ENCODE data around the gene PAQR9.

The PAQR9 gene

GRCh38 chr3:142982038-142982773 lies 18.7 kb upstream of the PAQR9 start:
- no peak for FAIRE-seq

- FAIRE-seq: no peak
These were observed 17.6 kb upstream of the PAQR9 start for GRCh38 chr3:142981108-142981507.

- FAIRE-seq: no peak
These were observed 13.9 kb upstream of the PAQR9 start for GRCh38 chr3:142977399-142977728.

DNA sequence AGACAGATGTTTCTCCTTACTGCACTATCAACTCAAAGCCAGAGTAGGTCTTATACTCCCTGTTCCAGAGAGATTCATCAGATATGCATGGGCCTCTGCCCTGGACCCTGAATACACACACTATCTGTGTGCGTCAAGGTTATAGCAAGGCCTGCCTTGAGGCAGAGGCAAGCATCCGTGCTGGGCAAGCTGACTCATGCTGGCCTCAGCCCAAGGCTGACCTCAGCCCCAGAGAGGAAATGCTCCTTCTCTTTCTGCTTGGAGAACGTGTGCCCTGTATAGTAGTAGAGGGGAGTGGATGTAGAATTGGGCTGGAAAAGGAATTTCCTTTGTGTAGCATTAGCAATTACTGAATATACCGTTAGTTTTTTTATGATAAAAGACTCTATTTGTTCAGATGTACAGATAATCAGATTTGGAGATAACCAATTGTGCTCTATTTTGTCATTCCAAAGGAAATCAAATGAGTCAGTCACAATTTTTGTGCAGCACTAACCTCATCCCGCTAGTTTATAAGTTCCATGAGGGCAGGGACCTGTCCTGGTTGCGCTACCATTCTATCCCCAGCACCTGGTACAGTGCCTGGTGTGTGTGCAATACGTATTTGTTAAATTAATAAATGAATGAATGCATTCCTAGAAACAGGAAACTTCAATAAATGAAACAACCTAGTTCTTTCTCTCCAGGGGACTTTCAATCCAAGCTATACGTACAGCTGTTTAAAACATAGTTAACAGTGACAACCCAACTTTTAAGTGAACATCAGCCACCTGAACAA lies 13.3 kb upstream of the PAQR9 start:
- no peak for FAIRE-seq

DNA sequence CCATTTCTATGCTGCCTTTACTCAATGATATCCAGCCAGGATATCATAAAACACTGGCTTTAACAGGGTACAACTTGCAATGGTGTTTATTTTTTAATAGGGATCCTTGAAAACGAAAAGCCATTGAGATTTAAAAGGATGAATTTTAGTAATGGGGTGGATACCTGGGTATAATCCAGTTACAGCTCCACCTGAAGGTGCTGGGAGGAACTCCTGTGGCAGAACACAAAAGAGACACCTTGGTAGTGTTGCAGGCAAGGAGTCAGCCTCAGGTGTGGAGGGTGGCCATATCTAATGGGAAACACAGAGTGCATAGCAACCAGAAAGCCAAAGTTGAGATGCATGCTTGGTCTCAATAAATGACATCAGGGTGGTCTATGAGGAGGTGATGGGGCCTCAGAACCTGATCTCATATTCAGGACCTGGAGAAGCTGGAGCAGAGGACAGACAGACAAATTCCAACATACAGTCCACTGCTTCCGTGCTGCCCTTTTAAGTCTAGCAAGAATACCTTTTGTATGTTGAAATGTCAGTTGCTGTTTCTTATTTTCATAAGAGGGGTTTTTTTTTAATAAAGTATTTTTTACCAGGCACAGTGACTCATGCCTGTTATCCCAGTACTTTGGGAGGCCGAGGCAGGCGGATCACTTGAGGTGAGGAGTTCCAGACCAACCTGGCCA lies 12.0 kb upstream of the PAQR9 start:
- no peak for FAIRE-seq

DNA sequence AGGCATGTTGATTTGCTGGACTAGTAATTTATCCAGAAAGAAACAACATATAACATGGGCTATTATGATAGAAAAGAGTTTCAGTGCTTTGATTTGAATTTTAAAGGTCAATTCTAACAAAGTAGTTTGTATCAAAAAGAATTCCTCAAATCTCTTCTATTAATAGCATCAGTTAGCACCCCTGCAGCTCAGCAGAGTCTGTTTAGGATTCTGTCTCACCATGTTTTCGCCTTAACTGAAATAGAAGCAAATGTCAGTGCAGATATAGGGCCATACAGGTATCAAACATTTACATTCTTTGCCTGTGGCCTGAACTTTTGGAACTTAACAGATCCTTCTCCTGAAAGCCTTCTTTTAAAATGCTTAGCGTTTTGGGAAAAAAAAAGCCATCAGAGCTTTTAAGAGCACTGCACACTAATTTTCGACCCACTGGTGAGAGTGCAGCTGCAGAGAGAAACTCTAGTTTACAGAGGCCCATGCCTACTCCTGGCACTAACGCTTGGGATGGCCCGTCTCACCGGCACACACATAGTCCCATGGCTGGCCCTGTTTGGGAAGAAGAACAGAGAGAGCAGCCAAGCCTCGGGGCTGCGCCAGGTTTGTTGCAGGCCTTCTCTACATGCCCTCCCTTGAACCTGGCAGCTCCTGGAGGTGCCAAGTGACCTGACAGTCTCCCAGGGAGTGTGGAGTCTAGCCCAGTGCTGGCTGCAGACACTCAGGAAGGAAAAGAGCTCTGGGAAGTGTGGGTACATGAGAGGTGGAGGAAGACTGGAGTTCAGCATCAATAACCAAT lies 9.9 kb upstream of the PAQR9 start:
- no peak for FAIRE-seq

DNA sequence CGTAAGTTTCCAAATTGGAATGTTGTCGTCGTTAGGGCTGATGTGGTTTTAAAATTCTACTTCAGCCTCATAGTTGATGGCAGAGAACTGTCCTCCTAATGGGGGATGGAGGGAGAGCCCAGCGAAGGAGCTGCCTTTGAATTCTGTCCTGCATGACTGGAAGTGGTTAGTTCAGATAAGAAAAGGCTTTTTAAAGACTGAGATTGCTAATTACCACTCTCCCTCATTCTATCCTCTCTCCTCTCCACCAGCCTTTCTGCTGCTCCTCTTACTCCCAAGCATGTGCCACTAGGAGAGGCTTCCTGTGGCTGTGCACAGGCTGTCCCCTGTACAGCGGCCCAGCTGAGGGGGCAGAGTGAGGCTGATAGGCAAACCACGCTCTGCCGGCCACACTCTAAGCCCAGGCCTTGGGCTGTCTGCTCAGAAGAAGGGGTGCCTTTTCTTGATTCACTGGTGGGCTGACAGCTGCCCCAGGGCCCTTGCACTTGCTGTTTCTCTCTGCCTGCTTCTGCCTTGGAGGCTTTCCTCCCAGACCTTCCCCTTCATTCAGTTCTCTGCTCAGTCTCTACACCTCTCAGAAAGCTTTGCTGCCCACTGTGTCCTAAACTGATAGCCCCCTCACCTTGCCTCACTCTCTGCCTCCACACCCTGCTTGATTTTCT lies 8.7 kb upstream of the PAQR9 start:
- no peak for FAIRE-seq

GRCh38 chr3:142971431-142971830 lies 8.0 kb upstream of the PAQR9 start:
- FAIRE-seq: no peak

DNA sequence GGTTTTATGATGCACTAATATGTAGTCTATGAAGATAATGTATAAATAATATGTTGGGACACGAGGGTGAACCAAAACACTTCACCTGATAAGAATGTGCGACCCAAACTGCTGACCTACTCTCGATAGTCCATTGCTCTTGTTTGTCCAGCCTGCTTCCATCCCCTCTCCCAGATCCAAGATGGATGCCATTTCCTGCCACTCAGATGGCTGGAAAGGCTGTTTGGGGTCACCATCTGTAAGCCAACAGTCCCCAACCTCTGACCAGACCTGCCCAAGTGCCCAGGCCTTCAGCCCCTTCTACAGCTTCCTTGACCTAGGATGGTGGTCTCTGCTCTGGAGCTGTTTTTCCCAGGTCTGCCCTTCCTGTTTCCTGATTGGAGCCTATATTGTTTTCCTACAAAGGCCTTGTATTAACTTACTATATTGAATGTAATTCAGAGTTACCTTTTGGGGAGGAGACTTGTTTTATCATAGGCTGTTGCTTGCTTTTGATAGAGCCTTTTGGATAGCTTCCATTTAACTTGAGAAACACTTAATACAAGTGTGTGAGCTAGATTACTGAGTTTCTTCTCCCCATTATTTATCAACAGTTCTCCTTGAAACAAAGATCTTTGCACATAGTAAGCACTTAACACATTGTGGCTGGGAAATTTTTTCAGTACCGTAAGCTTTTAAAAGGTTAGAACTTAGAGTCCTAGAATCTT lies 5.0 kb upstream of the PAQR9 start:
- no peak for FAIRE-seq

DNA sequence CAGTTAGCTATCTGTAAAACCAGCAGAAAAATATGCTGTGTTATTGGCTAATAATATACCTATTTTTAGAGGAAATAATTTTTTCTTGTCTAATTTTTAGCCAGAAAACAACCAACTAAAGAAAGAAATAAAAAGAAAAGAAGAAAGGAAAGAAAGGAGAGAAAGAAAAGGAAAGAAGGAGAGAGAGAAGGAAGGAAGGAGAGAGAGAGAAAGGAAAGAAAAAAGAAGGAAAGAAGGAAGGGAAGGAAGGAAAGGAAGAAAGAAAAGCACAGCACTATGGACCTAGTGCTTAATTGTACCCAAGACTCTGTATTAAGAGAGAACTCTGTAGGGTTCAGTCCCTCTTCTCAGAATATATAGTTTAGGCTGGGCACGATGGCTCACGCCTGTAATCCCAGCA lies 3.3 kb upstream of the PAQR9 start:
- FAIRE-seq: no peak

DNA sequence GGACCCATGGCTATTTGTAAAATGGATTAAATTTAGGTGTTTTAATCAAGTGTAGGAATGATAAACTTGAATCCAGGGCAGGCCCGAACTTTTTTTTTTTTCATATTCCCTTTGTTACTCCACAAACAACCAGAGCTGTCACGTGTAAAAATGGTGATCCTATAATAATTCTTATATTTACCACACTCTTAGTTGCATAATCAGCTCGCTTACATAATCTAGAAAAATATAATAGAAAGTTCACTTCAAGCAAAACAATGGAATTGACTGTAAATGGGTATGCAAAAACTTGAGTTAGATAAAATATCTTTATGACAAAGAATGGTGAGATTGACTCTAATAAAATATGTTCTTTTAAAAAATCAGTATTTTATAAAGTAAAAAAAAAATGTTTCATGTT lies 2.1 kb upstream of the PAQR9 start:
- peak; percentile 34 for FAIRE-seq

DNA sequence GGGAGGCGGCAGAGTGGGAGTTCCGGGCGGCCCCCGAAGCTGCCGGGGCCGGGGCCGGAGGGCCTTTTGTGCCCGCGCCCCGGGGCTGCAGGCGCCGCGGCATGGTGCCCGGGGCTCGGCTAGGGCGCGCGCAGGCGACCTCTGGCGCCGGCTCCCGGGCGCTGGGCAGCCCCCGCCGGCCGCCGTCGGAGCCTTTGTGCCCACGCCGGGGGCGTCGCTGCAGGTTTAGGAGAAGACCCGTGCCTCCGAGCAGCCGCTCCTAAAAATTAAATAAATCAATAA lies 299 bp downstream of the PAQR9 start:
- FAIRE-seq: no peak

DNA sequence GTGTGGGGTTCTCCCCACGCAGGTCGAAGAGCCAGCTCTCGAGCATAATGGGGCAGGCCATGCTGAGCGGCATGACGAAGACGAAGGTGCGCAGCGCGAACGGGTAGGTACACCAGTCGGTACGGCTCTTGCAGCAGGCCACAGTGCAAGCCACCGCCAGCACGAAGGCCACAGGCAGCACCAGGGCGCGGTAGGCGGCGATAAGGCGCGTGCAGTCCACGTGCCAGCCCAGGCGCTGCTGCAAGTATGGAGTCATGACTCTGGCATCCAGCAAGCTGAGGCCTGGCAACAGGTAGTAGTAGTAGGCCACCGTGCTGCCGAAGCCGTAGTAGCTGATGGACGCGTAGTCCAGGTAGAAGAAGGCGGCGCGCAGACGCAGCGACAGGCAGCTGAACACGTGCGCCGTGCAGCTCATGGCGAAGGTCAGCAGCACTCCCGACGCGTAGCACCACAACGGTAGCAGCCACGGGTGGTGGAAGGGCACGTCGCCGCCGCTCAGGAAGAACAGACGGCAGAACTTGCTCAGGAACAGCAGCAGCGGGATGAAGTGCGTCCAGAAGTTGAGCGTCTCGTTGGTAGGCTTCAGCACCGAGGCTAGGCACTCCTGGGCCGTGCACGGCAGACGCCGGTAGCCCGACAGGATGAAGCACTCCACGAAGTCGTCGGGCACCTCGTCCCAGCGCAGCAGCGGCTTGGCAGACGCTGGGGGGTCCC lies 797 bp downstream of the PAQR9 start:
- FAIRE-seq: no peak

- no peak for FAIRE-seq
These were observed 1.3 kb downstream of the PAQR9 start for GRCh38 chr3:142962175-142962519.

GRCh38 chr3:142961539-142961938 lies 1.9 kb downstream of the PAQR9 start:
- no peak for FAIRE-seq

DNA sequence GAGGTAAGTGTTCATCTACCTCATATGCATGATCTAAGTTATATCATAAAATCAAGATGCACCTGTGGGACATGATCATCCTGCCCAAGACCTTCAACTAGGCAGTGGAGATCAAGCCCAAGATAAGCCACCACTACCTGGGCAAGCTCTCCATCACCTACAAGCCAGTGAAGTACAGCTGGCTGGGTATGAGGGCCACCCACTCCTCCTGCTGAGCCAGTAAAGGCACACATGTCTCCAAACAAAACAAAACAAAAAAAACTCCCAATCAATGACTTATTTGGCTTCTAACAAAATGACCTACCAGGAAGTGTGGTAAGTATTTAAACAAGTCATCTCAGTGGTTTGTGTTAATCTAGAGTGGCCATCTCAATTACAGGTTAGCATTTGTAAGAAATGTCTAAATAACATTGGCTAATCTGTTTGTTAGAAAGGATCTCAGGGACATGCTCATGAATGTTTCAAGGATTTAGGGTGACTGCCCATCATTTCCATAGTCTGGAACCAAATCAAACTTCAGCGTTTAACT lies 3.1 kb downstream of the PAQR9 start:
- no peak for FAIRE-seq

GRCh38 chr3:142958707-142959106 lies 4.8 kb downstream of the PAQR9 start:
- no peak for FAIRE-seq

DNA sequence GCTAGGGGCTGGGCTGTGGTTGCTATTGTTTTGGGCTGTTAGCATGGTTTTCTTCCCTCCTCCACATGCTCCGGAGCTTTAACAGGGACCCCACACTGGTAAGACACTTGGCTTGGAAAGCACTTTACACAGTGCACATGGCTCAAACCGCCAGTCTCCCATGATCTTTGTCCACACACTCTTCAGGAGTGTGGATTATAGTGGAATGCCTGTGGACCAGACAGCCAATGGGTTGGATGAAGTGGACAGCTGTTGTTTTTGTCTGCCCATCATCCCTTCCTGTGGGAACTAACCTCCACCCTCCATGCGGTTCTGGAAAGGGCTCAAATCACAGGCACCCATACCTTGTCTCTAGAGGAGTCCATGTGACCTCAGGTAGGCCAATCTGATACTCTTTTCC lies 10.0 kb downstream of the PAQR9 start:
- FAIRE-seq: no peak

GRCh38 chr3:142952272-142953193 lies 10.9 kb downstream of the PAQR9 start:
- no peak for FAIRE-seq

GRCh38 chr3:142951794-142952193 lies 11.7 kb downstream of the PAQR9 start:
- FAIRE-seq: no peak

Measured in G401.6 (cell line).